Activated CD8-positive, alpha-beta memory T cell treated with anti-CD3 and anti-CD28 coated beads for 36 hours (primary cell): ENCODE results near the gene ZAP70. TPM values are rescaled to one million over a fixed set of nuclear protein-coding genes. Genes with fewer than 3 reads are reported as not detected.

Experiments
- CTCF ChIA-PET: fragments of 350-600 bp; sonication (Branson Sonifier 250); formaldehyde crosslinking; loops from one replicate; lab custom pipeline; 2021; ENCODE audit warnings: antibody characterized with exemption; lab: Charles Lee
- POLR2A ChIA-PET: fragments of 350-600 bp; sonication (Branson Sonifier 250); formaldehyde crosslinking; loops from one replicate; lab custom pipeline; 2021; ENCODE audit warnings: antibody characterized with exemption; lab: Charles Lee
- total RNA-seq, 2 experiments: library from RNA; stranded (reverse); gene quantifications; one replicate each; pipeline ENCODE4 v1.2.3, GENCODE V29; 2021

Gene ZAP70
- total RNA-seq, 2 experiments from 2014 or later, result 201 to 206 TPM

- ChIA-PET POLR2A (interaction anchor here (1.2 kb wide), 1 partner anchor 48 kb away, joined by 4 read pairs; no protein-coding TSS in a partner anchor), CTCF (interaction anchor here (0.9 to 7.5 kb wide), 4 partner anchors 12 to 57 kb away, joined by 3 to 53 read pairs (median 16); no protein-coding TSS in a partner anchor)
Measured at GRCh38 chr2:97711394-97711711, 2.0 kb upstream of the ZAP70 start.

- CTCF ChIA-PET, result interaction anchor here (0.9 to 7.5 kb wide), 8 partner anchors 10 to 65 kb away, joined by 3 to 53 read pairs (median 6); no protein-coding TSS in a partner anchor
- POLR2A ChIA-PET, result interaction anchor here (0.5 to 1.4 kb wide), 2 partner anchors 66 to 680 kb away, joined by 3 read pairs; partner anchors contain the start of gene COX5B
Measured at GRCh38 chr2:97712175-97712574, 1.2 kb upstream of the ZAP70 start.

GRCh38 chr2:97712693-97713295, 582 bp upstream of the ZAP70 start:
- ChIA-PET CTCF (interaction anchor here (0.8 to 7.5 kb wide), 10 partner anchors 9 to 475 kb away, joined by 3 to 53 read pairs (median 7); partner anchors contain the start of gene ANKRD36B), POLR2A (interaction anchor here (0.5 to 2.7 kb wide), 5 partner anchors 49 to 679 kb away, joined by 3 to 18 read pairs (median 7); partner anchors contain the start of genes ACTR1B and COX5B)

GRCh38 chr2:97714084-97714949, 941 bp downstream of the ZAP70 start:
- POLR2A ChIA-PET, result interaction anchor here (0.6 to 2.7 kb wide), 6 partner anchors 15 to 124 kb away, joined by 3 to 18 read pairs (median 6); partner anchors contain the start of gene ACTR1B
- CTCF ChIA-PET, result interaction anchor here (0.9 to 7.5 kb wide), 13 partner anchors 10 to 474 kb away, joined by 3 to 53 read pairs (median 5); partner anchors contain the start of genes ANKRD36B and COX5B

- ChIA-PET CTCF (interaction anchor here (0.9 to 7.5 kb wide), 7 partner anchors 9 to 125 kb away, joined by 3 to 53 read pairs (median 9); partner anchors contain the start of genes ANKRD36B and COX5B), POLR2A (interaction anchor here (1.0 to 2.7 kb wide), 3 partner anchors 33 to 52 kb away, joined by 3 to 18 read pairs (median 8); partner anchors contain the start of gene ACTR1B)
Measured at GRCh38 chr2:97714950-97715652, 1.7 kb downstream of the ZAP70 start.

GRCh38 chr2:97715951-97716694, 2.7 kb downstream of the ZAP70 start:
- CTCF ChIA-PET, result interaction anchor here (1.4 to 4.5 kb wide), 2 partner anchors 25 to 125 kb away, joined by 3 to 35 read pairs; no protein-coding TSS in a partner anchor
- POLR2A ChIA-PET, result interaction anchor here (1.0 to 3.2 kb wide), 2 partner anchors 26 to 53 kb away, joined by 3 to 16 read pairs; no protein-coding TSS in a partner anchor

GRCh38 chr2:97716695-97717612, 3.6 kb downstream of the ZAP70 start:
- CTCF ChIA-PET, result interaction anchor here (0.7 to 1.5 kb wide), 4 partner anchors 12 to 126 kb away, joined by 3 to 8 read pairs (median 4); no protein-coding TSS in a partner anchor
- POLR2A ChIA-PET, result interaction anchor here (1.0 to 3.2 kb wide), 3 partner anchors 25 to 54 kb away, joined by 3 to 16 read pairs (median 3); no protein-coding TSS in a partner anchor

- ChIA-PET CTCF (interaction anchor here (0.7 to 1.5 kb wide), 7 partner anchors 9 to 955 kb away, joined by 3 to 8 read pairs (median 3); no protein-coding TSS in a partner anchor), POLR2A (interaction anchor here (0.7 to 3.2 kb wide), 4 partner anchors 14 to 31 kb away, joined by 3 to 16 read pairs (median 3); no protein-coding TSS in a partner anchor)
Measured at GRCh38 chr2:97717613-97717995, 4.2 kb downstream of the ZAP70 start.

- ChIA-PET CTCF (interaction anchor here (0.7 to 1.5 kb wide), 10 partner anchors 9 to 955 kb away, joined by 3 to 8 read pairs (median 4); partner anchors contain the start of gene ANKRD36B), POLR2A (interaction anchor here (0.6 to 3.2 kb wide), 5 partner anchors 11 to 1088 kb away, joined by 3 to 16 read pairs (median 4); no protein-coding TSS in a partner anchor)
Measured at GRCh38 chr2:97718051-97718882, 4.9 kb downstream of the ZAP70 start.

GRCh38 chr2:97718942-97719341, 5.6 kb downstream of the ZAP70 start:
- CTCF ChIA-PET, result interaction anchor here (0.8 to 1.5 kb wide), 5 partner anchors 10 to 129 kb away, joined by 3 to 7 read pairs (median 4); partner anchors contain the start of gene ANKRD36B
- POLR2A ChIA-PET, result interaction anchor here (0.6 to 3.2 kb wide), 3 partner anchors 23 to 1088 kb away, joined by 3 to 16 read pairs (median 4); no protein-coding TSS in a partner anchor

- ChIA-PET CTCF (interaction anchor here (1.3 to 1.5 kb wide), 4 partner anchors 11 to 129 kb away, joined by 4 to 7 read pairs (median 4); partner anchors contain the start of gene ANKRD36B), POLR2A (interaction anchor here (0.6 to 3.2 kb wide), 2 partner anchors 22 to 1087 kb away, joined by 4 to 16 read pairs; no protein-coding TSS in a partner anchor)
Measured at GRCh38 chr2:97719362-97720155, 6.2 kb downstream of the ZAP70 start.

GRCh38 chr2:97720746-97721145, 7.4 kb downstream of the ZAP70 start:
- CTCF ChIA-PET, result interaction anchor here (0.9 kb wide), 2 partner anchors 21 kb away, joined by 3 to 4 read pairs; no protein-coding TSS in a partner anchor
- POLR2A ChIA-PET, result no interaction called here

- CTCF ChIA-PET, result interaction anchor here (1.5 kb wide), 1 partner anchor 10 kb away, joined by 6 read pairs; the partner anchor contains the start of gene ZAP70
- POLR2A ChIA-PET, result interaction anchor here (0.7 kb wide), 1 partner anchor 8 kb away, joined by 3 read pairs; no protein-coding TSS in a partner anchor
Measured at GRCh38 chr2:97722227-97722626, 8.9 kb downstream of the ZAP70 start.
